AG04449 (cell line): ENCODE results near the gene PITPNB.

Experiments
- CTCF ChIA-PET: fragments of 350-600 bp; formaldehyde crosslinking; extraction: SDS; loops from one replicate; lab custom pipeline; 2021; ENCODE audit warnings: antibody characterized with exemption; lab: Yijun Ruan, JAX
- POLR2A ChIA-PET: fragments of 400-600, 350-600 bp; formaldehyde crosslinking; extraction: SDS; loops from one replicate; lab custom pipeline; 2020; ENCODE audit warnings: antibody characterized with exemption, inconsistent platforms; lab: Yijun Ruan, JAX
- DNase-seq: peaks from one replicate; pipeline ENCODE4 v3.0.0-alpha.2; 2010; ENCODE audit warnings: low read depth, low spot score
- H3K4me3 ChIP-seq: 2 replicates; pipeline ENCODE4 v1.5.1; 2011; ENCODE audit warnings: low read depth, mild to moderate bottlenecking, control low read depth, low read length
- TF ChIP-seq, protein P1 (sequence below): IDR thresholded peaks from one replicate; pipeline ENCODE4 v1.5.1; 2011; ENCODE audit warnings: mild to moderate bottlenecking, moderate library complexity, low read length, control low read depth, inconsistent platforms; ENCODE audit not compliant: insufficient read depth; ENCODE audit errors: missing control alignments

The PITPNB gene

GRCh38 chr22:27874764-27875163, 44.3 kb downstream of the PITPNB start:
- H3K4me3 ChIP-seq: no peak overlapping the region
- DNase-seq: no peak
- TF ChIP-seq, protein P1, sequence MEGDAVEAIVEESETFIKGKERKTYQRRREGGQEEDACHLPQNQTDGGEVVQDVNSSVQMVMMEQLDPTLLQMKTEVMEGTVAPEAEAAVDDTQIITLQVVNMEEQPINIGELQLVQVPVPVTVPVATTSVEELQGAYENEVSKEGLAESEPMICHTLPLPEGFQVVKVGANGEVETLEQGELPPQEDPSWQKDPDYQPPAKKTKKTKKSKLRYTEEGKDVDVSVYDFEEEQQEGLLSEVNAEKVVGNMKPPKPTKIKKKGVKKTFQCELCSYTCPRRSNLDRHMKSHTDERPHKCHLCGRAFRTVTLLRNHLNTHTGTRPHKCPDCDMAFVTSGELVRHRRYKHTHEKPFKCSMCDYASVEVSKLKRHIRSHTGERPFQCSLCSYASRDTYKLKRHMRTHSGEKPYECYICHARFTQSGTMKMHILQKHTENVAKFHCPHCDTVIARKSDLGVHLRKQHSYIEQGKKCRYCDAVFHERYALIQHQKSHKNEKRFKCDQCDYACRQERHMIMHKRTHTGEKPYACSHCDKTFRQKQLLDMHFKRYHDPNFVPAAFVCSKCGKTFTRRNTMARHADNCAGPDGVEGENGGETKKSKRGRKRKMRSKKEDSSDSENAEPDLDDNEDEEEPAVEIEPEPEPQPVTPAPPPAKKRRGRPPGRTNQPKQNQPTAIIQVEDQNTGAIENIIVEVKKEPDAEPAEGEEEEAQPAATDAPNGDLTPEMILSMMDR: no peak
- CTCF ChIA-PET: interaction anchor here (1.1 to 20.7 kb wide), 5 partner anchors 9 to 1119 kb away, joined by 3 to 514 read pairs (median 6); no protein-coding TSS in a partner anchor
- POLR2A ChIA-PET: no interaction called here

GRCh38 chr22:27874185-27874584, 44.9 kb downstream of the PITPNB start:
- DNase-seq: no peak
- POLR2A ChIA-PET: no interaction called here

GRCh38 chr22:27873472-27873871, 45.6 kb downstream of the PITPNB start:
- no peak for DNase-seq
- ChIA-PET CTCF (interaction anchor here (0.8 to 20.7 kb wide), 5 partner anchors 8 to 1117 kb away, joined by 3 to 514 read pairs (median 4); no protein-coding TSS in a partner anchor), POLR2A (no interaction called here)
- TF ChIP-seq, protein P1: no peak
- H3K4me3 ChIP-seq: no peak overlapping the region

More at GRCh38 chr22:27874185-27874584, 44.9 kb downstream of the PITPNB start:
- no peak overlapping the region for H3K4me3 ChIP-seq
- TF ChIP-seq, protein P1: no peak
- CTCF ChIA-PET: interaction anchor here (1.2 to 20.7 kb wide), 2 partner anchors 12 to 129 kb away, joined by 3 to 514 read pairs; no protein-coding TSS in a partner anchor

- TF ChIP-seq, protein P1: no peak
- H3K4me3 ChIP-seq: no peak overlapping the region
- CTCF ChIA-PET: interaction anchor here (1.0 to 20.7 kb wide), 5 partner anchors 9 to 1116 kb away, joined by 3 to 514 read pairs (median 4); no protein-coding TSS in a partner anchor
- POLR2A ChIA-PET: no interaction called here
- DNase-seq: no peak
Observed at GRCh38 chr22:27872488-27872887, 46.6 kb downstream of the PITPNB start.

- TF ChIP-seq, protein P1: no peak
- ChIA-PET POLR2A (no interaction called here), CTCF (interaction anchor here (0.8 to 20.7 kb wide), 8 partner anchors 7 to 132 kb away, joined by 3 to 514 read pairs (median 4); no protein-coding TSS in a partner anchor)
- no peak overlapping the region for H3K4me3 ChIP-seq
- DNase-seq: no peak
Observed at GRCh38 chr22:27871306-27872014, 47.6 kb downstream of the PITPNB start.

DNA sequence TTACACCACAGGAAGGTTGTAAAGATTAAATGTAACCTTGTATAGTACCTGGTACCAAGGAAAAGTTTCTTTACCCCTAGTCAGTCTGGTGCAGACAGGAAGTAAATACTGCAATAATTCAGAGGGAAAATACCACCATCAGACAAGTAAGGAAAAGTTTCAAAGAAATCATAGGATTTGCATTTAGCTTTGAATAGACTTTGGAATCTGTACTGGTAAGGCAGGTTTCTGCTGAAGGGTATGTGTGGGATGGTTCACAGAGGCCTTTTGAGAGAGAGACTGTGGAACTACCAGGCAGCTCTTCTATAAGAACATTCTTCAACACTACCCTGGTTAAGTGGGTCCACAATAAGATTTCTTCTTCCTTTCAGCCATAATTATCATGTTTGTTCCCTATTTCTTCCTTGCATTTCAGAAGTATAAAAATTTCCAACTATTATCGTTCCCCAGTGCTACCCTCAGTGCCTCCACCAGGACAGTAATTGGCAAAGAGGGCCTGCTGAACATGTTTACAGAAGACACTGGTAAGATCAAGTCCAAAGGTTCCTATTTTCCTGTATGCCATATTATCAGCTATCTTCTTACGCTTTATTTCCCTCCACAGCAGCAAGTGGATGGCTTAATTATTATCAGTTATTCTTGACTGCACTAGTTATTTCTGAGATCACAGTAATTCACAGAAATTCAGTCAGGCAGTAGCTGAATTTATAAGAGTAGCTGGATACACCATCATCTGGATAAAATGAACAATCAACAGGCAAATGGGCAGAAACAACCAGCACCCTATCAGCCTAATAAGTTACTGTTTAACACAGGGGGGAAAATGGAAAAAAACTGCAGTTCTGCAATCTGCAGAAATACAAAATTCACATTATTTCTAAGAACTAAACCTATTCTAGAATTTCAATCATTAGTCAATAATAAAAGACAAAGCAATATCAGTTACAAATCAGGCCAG, 48.5 kb downstream of the PITPNB start:
- no peak for DNase-seq
- H3K4me3 ChIP-seq: no peak overlapping the region
- ChIA-PET POLR2A (no interaction called here), CTCF (interaction anchor here (0.6 to 20.7 kb wide), 8 partner anchors 8 to 133 kb away, joined by 3 to 514 read pairs (median 4); no protein-coding TSS in a partner anchor)
- TF ChIP-seq, protein P1: no peak
